Activated naive CD8-positive, alpha-beta T cell treated with anti-CD3 and anti-CD28 coated beads, Interleukin-2, amount 50 U/mL, for 16 hours (primary cell): ENCODE results near the gene LRPAP1.

Experiments used
- DNase-seq: peaks from one replicate; pipeline ENCODE4 v3.0.0-alpha.2; 2020; ENCODE audit warnings: low read depth, low spot score

Gene LRPAP1

GRCh38 chr4:3473996-3474765, 58.0 kb downstream of the LRPAP1 start:
- no peak for DNase-seq

- no peak for DNase-seq
These were observed 58.9 kb downstream of the LRPAP1 start for GRCh38 chr4:3473181-3473950.

- no peak for DNase-seq
These were observed 59.6 kb downstream of the LRPAP1 start for GRCh38 chr4:3472411-3473141.

- no peak for DNase-seq
These were observed 60.3 kb downstream of the LRPAP1 start for GRCh38 chr4:3471886-3472285.

GRCh38 chr4:3471098-3471760, 61.0 kb downstream of the LRPAP1 start:
- DNase-seq = no peak

GRCh38 chr4:3470244-3471097, 61.8 kb downstream of the LRPAP1 start:
- no peak for DNase-seq

GRCh38 chr4:3469386-3470243, 62.6 kb downstream of the LRPAP1 start:
- no peak for DNase-seq

- DNase-seq = no peak
These were observed 63.4 kb downstream of the LRPAP1 start for GRCh38 chr4:3468804-3469203.

GRCh38 chr4:3468154-3468553, 64.1 kb downstream of the LRPAP1 start:
- no peak for DNase-seq

GRCh38 chr4:3467601-3468031, 64.6 kb downstream of the LRPAP1 start:
- no peak for DNase-seq

- DNase-seq = no peak
These were observed 65.3 kb downstream of the LRPAP1 start for GRCh38 chr4:3466691-3467600.

GRCh38 chr4:3465698-3466671, 66.2 kb downstream of the LRPAP1 start:
- no peak for DNase-seq

GRCh38 chr4:3464911-3465697, 67.1 kb downstream of the LRPAP1 start:
- no peak for DNase-seq

- no peak for DNase-seq
These were observed 67.8 kb downstream of the LRPAP1 start for GRCh38 chr4:3464349-3464905.

- DNase-seq = no peak
These were observed 68.5 kb downstream of the LRPAP1 start for GRCh38 chr4:3463556-3464348.
